ENCODE measurements around the gene CEP63.

The CEP63 gene

GRCh38 chr3:134608023-134608770, 122.3 kb downstream of the CEP63 start:
- DNase-seq (ENCODE audit: low read depth in 2 of 2), result no peak

GRCh38 chr3:134608771-134609435, 123.0 kb downstream of the CEP63 start:
- DNase-seq (ENCODE audit: low read depth in 2 of 2), result no peak

- no peak for DNase-seq (ENCODE audit: low read depth in 2 of 2)
Observed at GRCh38 chr3:134609821-134610431, 124.1 kb downstream of the CEP63 start.

- DNase-seq (ENCODE audit: low read depth in 2 of 2), result no peak
Observed at GRCh38 chr3:134610432-134611385, 124.9 kb downstream of the CEP63 start.

GRCh38 chr3:134611516-134611915, 125.7 kb downstream of the CEP63 start:
- DNase-seq (ENCODE audit: low read depth in 2 of 2), result no peak

- no peak for DNase-seq (ENCODE audit: low read depth in 2 of 2)
Observed at GRCh38 chr3:134613006-134613520, 127.2 kb downstream of the CEP63 start.

- no peak for DNase-seq (ENCODE audit: low read depth in 2 of 2)
Observed at GRCh38 chr3:134614955-134615354, 129.1 kb downstream of the CEP63 start.

GRCh38 chr3:134615743-134616142, 129.9 kb downstream of the CEP63 start:
- no peak for DNase-seq (ENCODE audit: low read depth in 2 of 2)

GRCh38 chr3:134617608-134618477, 132.0 kb downstream of the CEP63 start:
- no peak for DNase-seq (ENCODE audit: low read depth in 2 of 2)

GRCh38 chr3:134618478-134619300, 132.8 kb downstream of the CEP63 start:
- no peak for DNase-seq (ENCODE audit: low read depth in 2 of 2)

- DNase-seq (ENCODE audit: low read depth in 2 of 2), result no peak
Observed at GRCh38 chr3:134619301-134619615, 133.4 kb downstream of the CEP63 start.

- DNase-seq (ENCODE audit: low read depth in 2 of 2), result no peak
Observed at GRCh38 chr3:134619884-134620445, 134.1 kb downstream of the CEP63 start.

- DNase-seq (ENCODE audit: low read depth in 2 of 2), result no peak
Observed at GRCh38 chr3:134620476-134621115, 134.7 kb downstream of the CEP63 start.

- DNase-seq (ENCODE audit: low read depth in 2 of 2), result no peak
Observed at GRCh38 chr3:134621854-134622253, 136.0 kb downstream of the CEP63 start.

GRCh38 chr3:134622806-134623365, 137.0 kb downstream of the CEP63 start:
- DNase-seq (ENCODE audit: low read depth in 2 of 2), result no peak

- no peak for DNase-seq (ENCODE audit: low read depth in 2 of 2)
Observed at GRCh38 chr3:134623615-134624245, 137.9 kb downstream of the CEP63 start.

All from activated CD8-positive, alpha-beta memory T cell treated with anti-CD3 and anti-CD28 coated beads for 4 hours (primary cell).